Heart left ventricle (tissue), 13 donors: ENCODE measurements around the gene PRR5.

Source experiments
- POLR2A ChIP-seq, 2 donors: fragments of 450-650 bp; IDR thresholded peaks; one replicate each; pipeline ENCODE4 v1.6.1; 2017; ENCODE audit warnings: antibody characterized with exemption in 2 of 2, mild to moderate bottlenecking in 2 of 2, moderate library complexity in 2 of 2
- TF ChIP-seq, protein P1 (sequence below), 12 donors: fragments of 200-600 bp; sonication (generic) in 4 of 12; IDR thresholded peaks; one replicate each; pipeline versions ENCODE4 v1.5.0 to v1.8.0; 2018 to 2022; ENCODE audit warnings: antibody characterized with exemption in 12 of 12, mild to moderate bottlenecking in 5 of 12
- donor health status: ischemic (EF 13 %, LVEDD 7.1; RV severe dilation, severe dysfunction).
- donor health status: DM: no; HTN: yes; CAD: no.
- donor health status: DM: no; HTN: no; CAD: no.
- donor health status: ischemic (EF 25% LVEDD 6.9; RV normal size, moderate dysfunction).
- donor health status: ischemic (EF 25% LVEDD 5.7; RV mildly dilated, moderate dysfunction).
- donor health status: ischemic (EF 35%, LVEDD 5.7; RV mildly dilated, moderate dysfunction).
- donor health status: nonischemic (EF 11% LVEDD 7.7; RV severe dilation, severe dysfunction).
- donor health status: DM: yes; HTN: yes; CAD: no.
- donor health status: PGD.
- donor health status: ischemic (EF 29% LVEDD 5.4; RV normal size, mild dysfunction).
- donor health status: nonischemic (EF 23%, LVEDD 6.1; RV moderate dilation, normal function).

DNA sequence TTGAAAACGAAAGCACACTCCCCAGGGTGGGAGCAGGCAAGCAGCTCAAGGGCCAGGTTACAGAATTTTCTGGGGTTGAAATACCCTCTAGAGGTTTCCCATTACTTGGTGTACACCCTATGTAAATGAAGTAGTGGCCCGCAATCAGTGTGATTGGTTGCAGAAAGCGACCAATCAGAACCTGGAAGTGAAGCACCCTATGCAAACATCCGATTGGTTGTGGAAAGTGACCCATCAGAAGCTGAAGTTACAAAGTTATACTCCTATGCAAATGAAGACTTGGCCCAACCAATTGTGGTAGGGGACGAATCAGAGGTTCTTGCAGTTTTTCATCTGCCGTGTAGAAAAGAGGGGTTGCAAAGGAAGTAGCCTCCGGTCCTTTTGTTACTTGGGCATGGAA lies 19.2 kb downstream of the PRR5 start:
- TF ChIP-seq, protein P1, sequence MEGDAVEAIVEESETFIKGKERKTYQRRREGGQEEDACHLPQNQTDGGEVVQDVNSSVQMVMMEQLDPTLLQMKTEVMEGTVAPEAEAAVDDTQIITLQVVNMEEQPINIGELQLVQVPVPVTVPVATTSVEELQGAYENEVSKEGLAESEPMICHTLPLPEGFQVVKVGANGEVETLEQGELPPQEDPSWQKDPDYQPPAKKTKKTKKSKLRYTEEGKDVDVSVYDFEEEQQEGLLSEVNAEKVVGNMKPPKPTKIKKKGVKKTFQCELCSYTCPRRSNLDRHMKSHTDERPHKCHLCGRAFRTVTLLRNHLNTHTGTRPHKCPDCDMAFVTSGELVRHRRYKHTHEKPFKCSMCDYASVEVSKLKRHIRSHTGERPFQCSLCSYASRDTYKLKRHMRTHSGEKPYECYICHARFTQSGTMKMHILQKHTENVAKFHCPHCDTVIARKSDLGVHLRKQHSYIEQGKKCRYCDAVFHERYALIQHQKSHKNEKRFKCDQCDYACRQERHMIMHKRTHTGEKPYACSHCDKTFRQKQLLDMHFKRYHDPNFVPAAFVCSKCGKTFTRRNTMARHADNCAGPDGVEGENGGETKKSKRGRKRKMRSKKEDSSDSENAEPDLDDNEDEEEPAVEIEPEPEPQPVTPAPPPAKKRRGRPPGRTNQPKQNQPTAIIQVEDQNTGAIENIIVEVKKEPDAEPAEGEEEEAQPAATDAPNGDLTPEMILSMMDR (IDR thresholded peaks at IDR 0.05): no peak
- no peak for TF ChIP-seq POLR2A (IDR thresholded peaks at IDR 0.05)
